OCI-LY7 (cell line): Measurements from ENCODE around the gene MINDY2. TPM values are rescaled to one million over a fixed set of nuclear protein-coding genes. Genes with fewer than 3 reads are reported as not detected.

Experiments
- BruUV-seq: library from RNA; stranded (reverse); fragments of 400-500 nt; replicated peaks from 2 replicates; lab custom pipeline; 2021; lab: Mats Ljungman, UMichigan
- CTCF ChIA-PET: fragments of 300-600 bp; sonication (Branson Sonifier 250); formaldehyde crosslinking; loops from one replicate; lab custom pipeline; 2022; ENCODE audit warnings: antibody characterized with exemption; ENCODE audit not compliant: unreplicated experiment; lab: Charles Lee
- POLR2A ChIA-PET: fragments of 300-600 bp; sonication (Branson Sonifier 250); formaldehyde crosslinking; loops from one replicate; lab custom pipeline; 2022; ENCODE audit warnings: antibody characterized with exemption; lab: Charles Lee
- DNase-seq: peaks from one replicate; pipeline ENCODE4 v3.0.0-alpha.2; 2015; ENCODE audit warnings: low spot score
- H2AFZ ChIP-seq: fragments of 200-600 bp; sonication (generic), shearing (Covaris generic); 2 replicates; pipeline ENCODE4 v1.6.1; 2014; ENCODE audit warnings: mild to moderate bottlenecking, antibody characterized with exemption, low read length, moderate library complexity
- H3K27ac ChIP-seq: fragments of 200-600 bp; sonication (generic); 2 replicates; pipeline ENCODE4 v1.5.1; 2014; ENCODE audit warnings: mixed run types, low read depth, mild to moderate bottlenecking, moderate library complexity, low read length, inconsistent platforms; ENCODE audit not compliant: poor library complexity, severe bottlenecking
- H3K36me3 ChIP-seq: fragments of 200-600 bp; sonication (generic); 2 replicates; pipeline ENCODE4 v1.6.1; 2014; ENCODE audit warnings: mild to moderate bottlenecking, antibody characterized with exemption, low read length, moderate library complexity, mixed read lengths; ENCODE audit not compliant: insufficient read depth
- H3K4me1 ChIP-seq: fragments of 200-600 bp; sonication (generic); 2 replicates; pipeline ENCODE4 v1.5.1; 2014; ENCODE audit warnings: mild to moderate bottlenecking, low read length; ENCODE audit not compliant: insufficient read depth, poor library complexity, severe bottlenecking
- H3K4me2 ChIP-seq: fragments of 200-600 bp; sonication (generic); 2 replicates; pipeline ENCODE4 v1.6.1; 2014; ENCODE audit warnings: mild to moderate bottlenecking, low read length
- H3K4me3 ChIP-seq: fragments of 200-600 bp; sonication (generic); 2 replicates; pipeline ENCODE4 v1.5.1; 2014; ENCODE audit warnings: mild to moderate bottlenecking, low read depth, low read length; ENCODE audit not compliant: poor library complexity, severe bottlenecking
- H3K79me2 ChIP-seq: fragments of 200-600 bp; sonication (generic); 2 replicates; pipeline ENCODE4 v1.6.1; 2016; ENCODE audit warnings: low read depth, mild to moderate bottlenecking, low read length, moderate library complexity, mixed read lengths; ENCODE audit not compliant: insufficient read depth
- H3K9me2 ChIP-seq: fragments of 200-600 bp; sonication (generic); 2 replicates; pipeline ENCODE4 v1.6.1; 2016; ENCODE audit warnings: mild to moderate bottlenecking, low read length, mixed read lengths; ENCODE audit not compliant: insufficient read depth
- H3K9me3 ChIP-seq: fragments of 200-600 bp; sonication (generic); 2 replicates; pipeline ENCODE4 v1.6.1; 2014; ENCODE audit warnings: mild to moderate bottlenecking, mixed run types, low read length, mixed read lengths
- H4K20me1 ChIP-seq: fragments of 200-600 bp; sonication (generic); 2 replicates; pipeline ENCODE4 v1.6.1; 2014; ENCODE audit warnings: mild to moderate bottlenecking, antibody characterized with exemption, low read length, moderate library complexity, mixed read lengths; ENCODE audit not compliant: insufficient read depth
- EZH2phosphoT487 ChIP-seq: fragments of 200-600 bp; sonication (generic); IDR thresholded peaks from 2 replicates; pipeline ENCODE4 v1.6.1; 2018; ENCODE audit warnings: low read depth, borderline replicate concordance, mild to moderate bottlenecking, mixed run types, antibody characterized with exemption, low read length, moderate library complexity, mixed read lengths
- intact Hi-C: fragments of 100-400 bp; cut with micrococcal nuclease; formaldehyde crosslinking; loops from one replicate; pipeline ENCODE4 v1.10.0; 2022; ENCODE audit not compliant: unreplicated experiment
- total RNA-seq, 2 experiments: library from RNA; depleted of rRNA in 1 of 2; stranded (reverse); fragments of >200 nt in 1 of 2; shearing (Covaris generic) in 1 of 2; gene quantifications; 2 replicates each; pipeline ENCODE4 v1.2.3, GENCODE V29; 2014 to 2022
- TF ChIP-seq, protein P1 (sequence below): fragments of 200-600 bp; sonication (generic); conservative IDR thresholded peaks from 2 replicates; pipeline ENCODE4 v1.5.1; 2014; ENCODE audit warnings: mild to moderate bottlenecking, antibody characterized with exemption, low read length, moderate library complexity, mixed read lengths

MINDY2 gene
- total RNA-seq, 2 experiments from 2014 or later = 10.5 to 15.7 TPM

DNA sequence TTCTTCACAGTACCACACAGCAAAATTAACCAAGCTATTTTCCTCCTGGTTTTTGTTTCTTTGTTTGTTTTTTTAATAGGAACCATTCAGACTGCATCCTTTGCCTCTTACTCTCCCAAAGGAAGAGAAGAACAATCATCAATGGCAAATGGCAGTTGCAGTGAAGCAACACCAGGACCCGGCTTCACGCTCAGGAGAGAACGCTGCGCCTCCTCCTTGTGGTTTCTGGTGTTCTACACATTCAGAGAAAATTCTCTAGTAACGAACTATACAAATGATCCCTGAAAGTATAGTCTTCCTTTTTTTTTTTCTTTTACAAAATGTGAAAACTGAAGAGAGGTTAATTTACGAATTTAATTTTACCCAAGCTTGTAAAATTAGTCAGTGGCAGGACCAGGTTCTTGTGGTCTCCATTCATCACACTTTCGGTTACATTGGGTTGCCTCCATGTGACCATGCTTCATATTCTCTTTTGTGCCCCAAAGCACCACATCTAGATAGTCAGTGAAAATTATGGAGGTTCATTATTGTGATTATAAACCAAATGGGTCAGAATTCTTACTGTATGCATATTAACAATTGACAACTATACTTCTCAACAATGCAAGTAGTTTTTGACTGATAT, 10.6 kb upstream of the MINDY2 start:
- no peak overlapping the region for H3K4me2 ChIP-seq
- H3K79me2 ChIP-seq = no peaks in the 10 kb centered on the region
- no TSS peak for BruUV-seq
- no peak overlapping the region for H3K4me3 ChIP-seq
- no peak for TF ChIP-seq EZH2phosphoT487
- TF ChIP-seq, protein P1, sequence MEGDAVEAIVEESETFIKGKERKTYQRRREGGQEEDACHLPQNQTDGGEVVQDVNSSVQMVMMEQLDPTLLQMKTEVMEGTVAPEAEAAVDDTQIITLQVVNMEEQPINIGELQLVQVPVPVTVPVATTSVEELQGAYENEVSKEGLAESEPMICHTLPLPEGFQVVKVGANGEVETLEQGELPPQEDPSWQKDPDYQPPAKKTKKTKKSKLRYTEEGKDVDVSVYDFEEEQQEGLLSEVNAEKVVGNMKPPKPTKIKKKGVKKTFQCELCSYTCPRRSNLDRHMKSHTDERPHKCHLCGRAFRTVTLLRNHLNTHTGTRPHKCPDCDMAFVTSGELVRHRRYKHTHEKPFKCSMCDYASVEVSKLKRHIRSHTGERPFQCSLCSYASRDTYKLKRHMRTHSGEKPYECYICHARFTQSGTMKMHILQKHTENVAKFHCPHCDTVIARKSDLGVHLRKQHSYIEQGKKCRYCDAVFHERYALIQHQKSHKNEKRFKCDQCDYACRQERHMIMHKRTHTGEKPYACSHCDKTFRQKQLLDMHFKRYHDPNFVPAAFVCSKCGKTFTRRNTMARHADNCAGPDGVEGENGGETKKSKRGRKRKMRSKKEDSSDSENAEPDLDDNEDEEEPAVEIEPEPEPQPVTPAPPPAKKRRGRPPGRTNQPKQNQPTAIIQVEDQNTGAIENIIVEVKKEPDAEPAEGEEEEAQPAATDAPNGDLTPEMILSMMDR = no peak
- CTCF ChIA-PET = no interaction called here
- intact Hi-C loops = loop anchor here (2.0 to 5.0 kb wide), 2 partner anchors 534 to 548 kb away; no protein-coding TSS in a partner anchor
- no peak overlapping the region for H2AFZ ChIP-seq
- no peak overlapping the region for H3K27ac ChIP-seq
- H4K20me1 ChIP-seq = no peaks in the 10 kb centered on the region
- peaks cover 13% of the 10 kb centered on the region for H3K9me3 ChIP-seq
- no peaks in the 10 kb centered on the region for H3K36me3 ChIP-seq
- no peaks in the 10 kb centered on the region for H3K9me2 ChIP-seq
- POLR2A ChIA-PET = interaction anchor here (1.9 to 3.6 kb wide), 2 partner anchors 10 kb away, joined by 7 to 19 read pairs; partner anchors contain the start of genes ADAM10 and MINDY2
- no peak for DNase-seq
- H3K4me1 ChIP-seq = no peaks in the 10 kb centered on the region

DNA sequence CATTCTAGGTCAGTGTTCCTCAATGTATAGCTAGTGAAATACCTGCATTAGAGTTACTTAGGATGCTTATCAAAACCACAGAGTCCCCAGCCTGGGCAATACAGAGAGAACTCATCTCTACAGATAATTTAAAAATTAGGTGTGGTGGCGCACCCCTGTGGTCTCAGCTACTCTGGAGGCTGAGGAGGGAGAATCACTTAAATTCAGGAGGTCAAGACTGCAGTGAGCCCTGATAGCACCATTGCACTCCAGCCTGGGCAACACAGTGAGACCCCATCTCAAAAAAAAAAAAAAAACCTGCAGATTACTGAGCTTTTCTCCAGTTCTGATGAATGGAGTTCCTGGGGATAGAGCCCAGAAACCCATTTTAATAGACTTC, 10.1 kb upstream of the MINDY2 start:
- CTCF ChIA-PET = no interaction called here

More for the DNA sequence above, 10.1 kb upstream of the MINDY2 start:
- BruUV-seq = no TSS peak
- Histone ChIP-seq H3K79me2 (no peaks in the 10 kb centered on the region), H3K4me2 (no peak overlapping the region), H3K4me1 (no peaks in the 10 kb centered on the region), H3K9me3 (peaks cover 18% of the 10 kb centered on the region), H3K27ac (no peak overlapping the region), H3K4me3 (no peak overlapping the region), H2AFZ (no peak overlapping the region), H3K36me3 (no peaks in the 10 kb centered on the region), H4K20me1 (no peaks in the 10 kb centered on the region), H3K9me2 (no peaks in the 10 kb centered on the region)
- TF ChIP-seq, protein P1 = peak; percentile 60
- no peak for TF ChIP-seq EZH2phosphoT487
- POLR2A ChIA-PET = interaction anchor here (0.6 to 3.6 kb wide), 3 partner anchors 10 to 119 kb away, joined by 4 to 19 read pairs (median 7); partner anchors contain the start of genes ADAM10 and MINDY2
- intact Hi-C loops = loop anchor here (2.0 to 5.0 kb wide), 2 partner anchors 534 to 549 kb away; no protein-coding TSS in a partner anchor
- DNase-seq = peak; percentile 23
